Erythroblast (primary cell): Measurements from ENCODE around the gene FNDC11.

Experiments
- GATA1 ChIP-seq: IDR thresholded peaks from 2 replicates; pipeline ENCODE4 v1.6.1; 2011; ENCODE audit warnings: low read depth, mild to moderate bottlenecking, control low read depth, low read length, moderate library complexity
- POLR2A ChIP-seq: IDR thresholded peaks from 2 replicates; pipeline ENCODE4 v1.6.1; 2011; ENCODE audit warnings: mild to moderate bottlenecking, low read length

DNA sequence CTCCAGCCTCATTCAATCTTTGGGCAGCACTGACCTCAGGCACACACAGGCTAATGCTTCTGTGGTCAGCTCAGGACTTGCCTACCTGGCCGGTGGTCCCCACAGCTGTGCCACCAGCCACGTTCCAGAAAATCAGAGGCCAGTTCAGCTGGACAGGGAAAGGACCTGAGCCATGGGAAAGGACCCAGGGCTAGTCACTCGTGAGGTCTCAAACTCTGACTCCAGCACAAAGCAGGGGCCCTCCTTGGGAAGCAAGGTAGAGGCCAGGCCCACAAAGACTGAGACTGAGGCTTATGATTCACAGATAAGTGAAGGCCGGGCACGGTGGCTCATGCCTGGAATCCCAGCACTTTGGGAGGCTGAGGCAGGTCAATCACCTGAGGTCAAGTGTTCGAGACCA, 42.5 kb downstream of the FNDC11 start:
- TF ChIP-seq POLR2A, result no peak
- no peak for TF ChIP-seq GATA1
